OCI-LY7 (cell line): ENCODE results near the gene MEGF8. TPM values are rescaled to one million over a fixed set of nuclear protein-coding genes. Genes with fewer than 3 reads are reported as not detected.

Experiments used
- BruUV-seq: library from RNA; stranded (reverse); fragments of 400-500 nt; replicated peaks from 2 replicates; lab custom pipeline; 2021; lab: Mats Ljungman, UMichigan
- CTCF ChIA-PET: fragments of 300-600 bp; sonication (Branson Sonifier 250); formaldehyde crosslinking; loops from one replicate; lab custom pipeline; 2022; ENCODE audit warnings: antibody characterized with exemption; ENCODE audit not compliant: unreplicated experiment; lab: Charles Lee
- POLR2A ChIA-PET: fragments of 300-600 bp; sonication (Branson Sonifier 250); formaldehyde crosslinking; loops from one replicate; lab custom pipeline; 2022; ENCODE audit warnings: antibody characterized with exemption; lab: Charles Lee
- DNase-seq: peaks from one replicate; pipeline ENCODE4 v3.0.0-alpha.2; 2015; ENCODE audit warnings: low spot score
- H2AFZ ChIP-seq: fragments of 200-600 bp; sonication (generic), shearing (Covaris generic); 2 replicates; pipeline ENCODE4 v1.6.1; 2014; ENCODE audit warnings: mild to moderate bottlenecking, antibody characterized with exemption, low read length, moderate library complexity
- H3K27ac ChIP-seq: fragments of 200-600 bp; sonication (generic); 2 replicates; pipeline ENCODE4 v1.5.1; 2014; ENCODE audit warnings: mixed run types, low read depth, mild to moderate bottlenecking, moderate library complexity, low read length, inconsistent platforms; ENCODE audit not compliant: poor library complexity, severe bottlenecking
- H3K36me3 ChIP-seq: fragments of 200-600 bp; sonication (generic); 2 replicates; pipeline ENCODE4 v1.6.1; 2014; ENCODE audit warnings: mild to moderate bottlenecking, antibody characterized with exemption, low read length, moderate library complexity, mixed read lengths; ENCODE audit not compliant: insufficient read depth
- H3K4me1 ChIP-seq: fragments of 200-600 bp; sonication (generic); 2 replicates; pipeline ENCODE4 v1.5.1; 2014; ENCODE audit warnings: mild to moderate bottlenecking, low read length; ENCODE audit not compliant: insufficient read depth, poor library complexity, severe bottlenecking
- H3K4me2 ChIP-seq: fragments of 200-600 bp; sonication (generic); 2 replicates; pipeline ENCODE4 v1.6.1; 2014; ENCODE audit warnings: mild to moderate bottlenecking, low read length
- H3K4me3 ChIP-seq: fragments of 200-600 bp; sonication (generic); 2 replicates; pipeline ENCODE4 v1.5.1; 2014; ENCODE audit warnings: mild to moderate bottlenecking, low read depth, low read length; ENCODE audit not compliant: poor library complexity, severe bottlenecking
- H3K79me2 ChIP-seq: fragments of 200-600 bp; sonication (generic); 2 replicates; pipeline ENCODE4 v1.6.1; 2016; ENCODE audit warnings: low read depth, mild to moderate bottlenecking, low read length, moderate library complexity, mixed read lengths; ENCODE audit not compliant: insufficient read depth
- H3K9me2 ChIP-seq: fragments of 200-600 bp; sonication (generic); 2 replicates; pipeline ENCODE4 v1.6.1; 2016; ENCODE audit warnings: mild to moderate bottlenecking, low read length, mixed read lengths; ENCODE audit not compliant: insufficient read depth
- H3K9me3 ChIP-seq: fragments of 200-600 bp; sonication (generic); 2 replicates; pipeline ENCODE4 v1.6.1; 2014; ENCODE audit warnings: mild to moderate bottlenecking, mixed run types, low read length, mixed read lengths
- H4K20me1 ChIP-seq: fragments of 200-600 bp; sonication (generic); 2 replicates; pipeline ENCODE4 v1.6.1; 2014; ENCODE audit warnings: mild to moderate bottlenecking, antibody characterized with exemption, low read length, moderate library complexity, mixed read lengths; ENCODE audit not compliant: insufficient read depth
- CTCF ChIP-seq: fragments of 200-600 bp; sonication (generic); conservative IDR thresholded peaks from 2 replicates; pipeline ENCODE4 v1.5.1; 2014; ENCODE audit warnings: mild to moderate bottlenecking, antibody characterized with exemption, low read length, moderate library complexity, mixed read lengths
- EZH2phosphoT487 ChIP-seq: fragments of 200-600 bp; sonication (generic); IDR thresholded peaks from 2 replicates; pipeline ENCODE4 v1.6.1; 2018; ENCODE audit warnings: low read depth, borderline replicate concordance, mild to moderate bottlenecking, mixed run types, antibody characterized with exemption, low read length, moderate library complexity, mixed read lengths
- intact Hi-C: fragments of 100-400 bp; cut with micrococcal nuclease; formaldehyde crosslinking; loops from one replicate; pipeline ENCODE4 v1.10.0; 2022; ENCODE audit not compliant: unreplicated experiment
- total RNA-seq, 2 experiments: library from RNA; depleted of rRNA in 1 of 2; stranded (reverse); fragments of >200 nt in 1 of 2; shearing (Covaris generic) in 1 of 2; gene quantifications; 2 replicates each; pipeline ENCODE4 v1.2.3, GENCODE V29; 2014 to 2022

Gene MEGF8
- total RNA-seq, 2 experiments from 2014 or later = 10.5 to 14.7 TPM

DNA sequence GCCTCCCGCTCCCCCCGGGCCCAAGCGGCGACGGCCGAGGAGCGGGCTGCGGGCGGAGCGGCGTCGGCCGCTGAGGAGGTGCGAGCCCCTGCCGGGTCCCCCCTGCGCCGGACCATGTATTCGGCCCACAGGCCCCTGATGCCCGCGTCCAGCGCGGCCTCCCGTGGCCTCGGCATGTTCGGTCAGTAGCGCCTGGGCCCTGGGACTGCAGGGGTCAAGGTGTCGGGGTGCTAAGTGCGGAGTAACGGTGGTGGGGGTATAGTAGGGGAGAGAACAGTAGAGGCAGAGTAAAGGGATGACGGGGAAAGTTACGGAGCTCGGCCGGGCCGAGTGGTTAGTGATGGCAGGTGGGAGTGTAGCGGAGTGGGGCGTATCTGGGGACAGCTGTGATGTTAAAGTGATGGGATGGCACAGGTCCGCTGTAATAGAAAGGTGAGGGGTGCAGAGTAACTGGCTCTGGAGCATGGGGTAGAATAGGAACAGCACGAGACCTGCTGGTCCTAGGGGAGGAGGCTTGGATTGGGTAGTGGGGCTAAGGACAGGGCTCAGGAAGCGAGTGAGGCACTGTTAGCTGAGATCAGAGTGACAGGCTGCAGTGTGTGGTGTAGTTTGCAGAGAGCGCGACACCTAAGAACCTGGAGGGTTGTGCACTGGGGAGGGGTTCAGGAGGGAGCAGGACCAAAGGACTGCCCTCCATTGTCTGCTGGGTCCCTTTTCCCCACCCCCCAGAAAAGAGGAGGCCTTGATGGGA is 40.7 kb upstream of the MEGF8 start:
- TF ChIP-seq CTCF (no peak), EZH2phosphoT487 (no peak)

DNA sequence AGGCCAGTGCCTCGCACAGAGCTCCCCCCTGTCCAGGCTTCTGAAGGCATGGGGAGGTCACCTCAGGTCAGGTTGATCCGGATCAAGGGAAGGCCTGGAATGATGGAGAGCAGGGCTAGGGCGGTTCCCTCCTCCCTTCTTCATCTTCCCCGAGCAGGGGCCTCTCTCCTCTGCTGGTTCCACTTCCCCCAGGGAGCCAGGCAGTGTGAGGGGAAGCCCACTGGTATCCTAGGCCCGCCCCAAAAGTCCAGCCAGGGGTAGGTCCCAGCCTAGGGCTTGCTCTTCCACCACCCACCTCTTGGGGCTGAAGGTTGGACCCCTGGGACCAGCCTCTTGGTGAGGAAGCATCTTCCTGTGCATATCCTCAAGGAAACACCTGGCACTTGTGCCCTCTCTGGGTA is 39.9 kb upstream of the MEGF8 start:
- Histone ChIP-seq H3K9me2 (no peaks in the 10 kb centered on the region), H4K20me1 (peaks cover 10% of the 10 kb centered on the region; the same call in 1 of the 2 replicates), H3K36me3 (peaks cover 39% of the 10 kb centered on the region), H3K4me1 (peaks cover 46% of the 10 kb centered on the region), H3K4me2 (peak overlapping the region; percentile 93), H3K4me3 (peak overlapping the region; percentile 89), H3K9me3 (no peaks in the 10 kb centered on the region), H3K79me2 (peaks cover 17% of the 10 kb centered on the region), H2AFZ (no peak overlapping the region), H3K27ac (peak overlapping the region; percentile 70)
- peak; percentile 54 for DNase-seq
- BruUV-seq = no TSS peak
- TF ChIP-seq EZH2phosphoT487 = no peak
- TF ChIP-seq CTCF = peak; percentile 39; the same call in 1 of the 2 replicates
- ChIA-PET POLR2A (no interaction called here), CTCF (no interaction called here)
- intact Hi-C loops = loop anchor here (10.0 kb wide), 1 partner anchor 421 kb away; the partner anchor contains the start of gene RPS19

More for the DNA sequence above, 40.7 kb upstream of the MEGF8 start:
- ChIA-PET CTCF (no interaction called here), POLR2A (no interaction called here)
- peak; percentile 51 for DNase-seq
- Histone ChIP-seq H3K27ac (peak overlapping the region; percentile 70), H3K79me2 (peaks cover 17% of the 10 kb centered on the region), H4K20me1 (peaks cover 10% of the 10 kb centered on the region; the same call in 1 of the 2 replicates), H3K4me2 (peak overlapping the region; percentile 93), H3K9me3 (no peaks in the 10 kb centered on the region), H3K4me3 (peak overlapping the region; percentile 89), H3K9me2 (no peaks in the 10 kb centered on the region), H2AFZ (no peak overlapping the region), H3K4me1 (peaks cover 46% of the 10 kb centered on the region), H3K36me3 (peaks cover 32% of the 10 kb centered on the region)
- BruUV-seq = no TSS peak
- intact Hi-C loops = loop anchor here (1.0 to 10.0 kb wide), 2 partner anchors 155 to 420 kb away; partner anchors contain the start of gene RPS19

- Histone ChIP-seq H3K4me3 (peak overlapping the region; percentile 89), H3K9me2 (no peaks in the 10 kb centered on the region), H3K9me3 (no peaks in the 10 kb centered on the region), H3K27ac (peak overlapping the region; percentile 70), H2AFZ (no peak overlapping the region), H3K79me2 (peaks cover 17% of the 10 kb centered on the region), H3K4me1 (peaks cover 46% of the 10 kb centered on the region), H3K36me3 (peaks cover 44% of the 10 kb centered on the region), H3K4me2 (peak overlapping the region; percentile 93), H4K20me1 (peaks cover 10% of the 10 kb centered on the region; the same call in 1 of the 2 replicates)
- TF ChIP-seq CTCF = no peak
- no peak for TF ChIP-seq EZH2phosphoT487
- no TSS peak for BruUV-seq
- POLR2A ChIA-PET = no interaction called here
- intact Hi-C loops = loop anchor here (1.0 to 10.0 kb wide), 2 partner anchors 16 to 421 kb away; partner anchors contain the start of genes PAFAH1B3, PRR19 and RPS19
- DNase-seq = no peak
- CTCF ChIA-PET = no interaction called here
Measured at GRCh38 chr19:42285988-42286348, 39.5 kb upstream of the MEGF8 start.
